Fibroblast of lung (primary cell): Measurements from ENCODE around the gene PPFIBP2. TPM values are rescaled to one million over a fixed set of nuclear protein-coding genes. Genes with fewer than 3 reads are reported as not detected.

Source experiments
- DNase-seq, 2 donors: peaks; one replicate each; pipeline versions ENCODE4 v3.0.0 to v3.0.0-alpha.2; 2010; ENCODE audit warnings: low read depth in 2 of 2
- H2AFZ ChIP-seq: 2 replicates; pipeline ENCODE4 v1.5.1; 2012; ENCODE audit warnings: low read length, control low read depth, inconsistent platforms
- H3K27ac ChIP-seq: 2 replicates; pipeline ENCODE4 v1.5.1; 2011; ENCODE audit warnings: low read length, control low read depth; ENCODE audit not compliant: insufficient read depth
- H3K27me3 ChIP-seq: 2 replicates; pipeline ENCODE4 v1.5.1; 2011; ENCODE audit warnings: mild to moderate bottlenecking, low read length; ENCODE audit not compliant: control insufficient read depth, insufficient read depth
- H3K36me3 ChIP-seq: 2 replicates; pipeline ENCODE4 v1.5.1; 2011; ENCODE audit warnings: low read length; ENCODE audit not compliant: control insufficient read depth, insufficient read depth
- H3K4me1 ChIP-seq: 2 replicates; pipeline ENCODE4 v1.5.1; 2011; ENCODE audit warnings: low read length; ENCODE audit not compliant: control insufficient read depth, insufficient read depth; ENCODE audit errors: extremely low read depth
- H3K4me2 ChIP-seq: 2 replicates; pipeline ENCODE4 v1.5.1; 2011; ENCODE audit warnings: low read length, control low read depth; ENCODE audit not compliant: insufficient read depth; ENCODE audit errors: extremely low read depth
- H3K4me3 ChIP-seq, 4 experiments: fragments of 200-600 bp in 1 of 4; sonication (generic) in 1 of 4; replicated peaks in 1 of 4; 2 replicates each; pipeline ENCODE4 v1.5.1; 2011 to 2016; ENCODE audit warnings: low read length in 4 of 4, low read depth in 3 of 4, mild to moderate bottlenecking in 3 of 4, control low read depth in 2 of 4, inconsistent platforms in 1 of 4, mixed read lengths in 1 of 4; ENCODE audit not compliant: insufficient read depth in 1 of 4; ENCODE audit errors: control extremely low read depth in 1 of 4
- H3K79me2 ChIP-seq: 2 replicates; pipeline ENCODE4 v1.5.1; 2012; ENCODE audit warnings: mild to moderate bottlenecking, low read length, inconsistent platforms; ENCODE audit not compliant: control insufficient read depth, insufficient read depth
- H3K9ac ChIP-seq: 2 replicates; pipeline ENCODE4 v1.5.1; 2011; ENCODE audit warnings: mild to moderate bottlenecking, low read length, control low read depth; ENCODE audit not compliant: insufficient read depth
- H3K9me3 ChIP-seq: 2 replicates; pipeline ENCODE4 v1.5.1; 2012; ENCODE audit warnings: low read depth, low read length; ENCODE audit not compliant: control insufficient read depth, insufficient read depth
- H4K20me1 ChIP-seq: 2 replicates; pipeline ENCODE4 v1.5.1; 2011; ENCODE audit warnings: low read length; ENCODE audit not compliant: control insufficient read depth, insufficient read depth; ENCODE audit errors: extremely low read depth
- EZH2 ChIP-seq: IDR thresholded peaks from 2 replicates; pipeline ENCODE4 v1.5.1; 2012; ENCODE audit warnings: low read length, control low read depth, mild to moderate bottlenecking; ENCODE audit errors: missing control alignments
- polyA plus RNA-seq, 2 donors: library from polyadenylated mRNA; depleted of rRNA in 1 of 2; stranded (reverse) in 1 of 2; unstranded in 1 of 2; fragments of >200 nt; gene quantifications; 2 replicates each; pipeline ENCODE4 v1.2.1, GENCODE V29; 2011 to 2012; ENCODE audit warnings: missing spikeins in 1 of 2
- total RNA-seq: library from RNA; depleted of rRNA; stranded (reverse); fragments of >200 nt; gene quantifications from 2 replicates; pipeline ENCODE4 v1.2.1, GENCODE V29; 2014
- TF ChIP-seq, protein P1 (sequence below), 2 donors: IDR thresholded peaks in 1 of 2; conservative IDR thresholded peaks in 1 of 2; 1 replicate in 1 of 2; 2 replicates in 1 of 2; pipeline ENCODE4 v1.5.1; 2011 to 2012; ENCODE audit warnings: low read length in 2 of 2, control low read depth in 1 of 2, inconsistent platforms in 1 of 2, low read depth in 1 of 2, mild to moderate bottlenecking in 1 of 2

Gene PPFIBP2
- total and polyA plus RNA-seq, 2 donors (not counting 1 experiment from before 2014, with no cell fraction given), result 11.4 to 38.8 TPM

DNA sequence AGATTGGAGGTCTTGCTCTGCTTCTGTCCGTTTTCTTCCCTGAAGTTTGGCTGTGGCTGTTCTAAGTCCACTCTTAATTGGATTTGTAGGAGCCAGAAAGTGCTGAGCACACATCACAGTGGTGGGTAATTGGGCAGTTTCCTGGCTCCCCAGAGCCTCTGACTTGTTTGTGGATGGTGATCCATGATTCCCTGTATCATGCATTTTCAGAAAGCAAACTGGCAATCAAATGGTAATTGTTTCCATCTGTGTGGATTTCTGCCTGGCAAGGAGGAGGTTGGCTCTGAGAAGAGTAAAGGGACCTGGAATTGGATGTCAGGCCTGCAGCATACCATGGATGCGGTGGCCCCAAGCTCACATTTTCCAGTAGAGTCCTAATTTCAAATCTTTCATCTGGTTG is 49.5 kb downstream of the PPFIBP2 start:
- Histone ChIP-seq H3K9ac (no peak overlapping the region), H3K27ac (no peak overlapping the region)
- no peak for DNase-seq

DNA sequence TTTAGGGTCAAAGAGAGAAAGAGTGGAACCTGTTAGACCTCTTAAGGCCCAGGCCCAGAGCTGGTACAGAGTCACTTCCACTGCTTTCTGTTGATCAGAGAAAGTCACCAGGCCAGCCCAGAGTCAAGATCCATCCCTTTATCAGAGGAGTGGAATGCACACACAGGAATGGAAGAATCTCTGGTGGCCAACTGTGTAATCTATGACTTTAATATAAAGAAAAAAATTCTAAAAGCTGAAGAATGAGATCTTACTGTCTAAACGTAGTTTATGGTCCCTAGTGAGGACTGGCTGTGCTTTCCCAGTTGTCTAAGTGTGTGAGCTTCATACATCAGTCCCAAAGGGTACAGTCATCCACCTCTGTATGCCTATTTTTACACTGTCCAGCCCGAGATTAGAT is 51.0 kb downstream of the PPFIBP2 start:
- Histone ChIP-seq H3K9me3 (no peaks in the 10 kb centered on the region), H4K20me1 (no peaks in the 10 kb centered on the region), H3K36me3 (no peaks in the 10 kb centered on the region), H3K4me1 (no peaks in the 10 kb centered on the region), H3K27ac (no peak overlapping the region), H3K27me3 (no peaks in the 10 kb centered on the region), H3K4me2 (no peak overlapping the region), H3K79me2 (no peaks in the 10 kb centered on the region), H3K4me3 (no peak overlapping the region), H2AFZ (no peak overlapping the region), H3K9ac (no peak overlapping the region)
- TF ChIP-seq, protein P1, sequence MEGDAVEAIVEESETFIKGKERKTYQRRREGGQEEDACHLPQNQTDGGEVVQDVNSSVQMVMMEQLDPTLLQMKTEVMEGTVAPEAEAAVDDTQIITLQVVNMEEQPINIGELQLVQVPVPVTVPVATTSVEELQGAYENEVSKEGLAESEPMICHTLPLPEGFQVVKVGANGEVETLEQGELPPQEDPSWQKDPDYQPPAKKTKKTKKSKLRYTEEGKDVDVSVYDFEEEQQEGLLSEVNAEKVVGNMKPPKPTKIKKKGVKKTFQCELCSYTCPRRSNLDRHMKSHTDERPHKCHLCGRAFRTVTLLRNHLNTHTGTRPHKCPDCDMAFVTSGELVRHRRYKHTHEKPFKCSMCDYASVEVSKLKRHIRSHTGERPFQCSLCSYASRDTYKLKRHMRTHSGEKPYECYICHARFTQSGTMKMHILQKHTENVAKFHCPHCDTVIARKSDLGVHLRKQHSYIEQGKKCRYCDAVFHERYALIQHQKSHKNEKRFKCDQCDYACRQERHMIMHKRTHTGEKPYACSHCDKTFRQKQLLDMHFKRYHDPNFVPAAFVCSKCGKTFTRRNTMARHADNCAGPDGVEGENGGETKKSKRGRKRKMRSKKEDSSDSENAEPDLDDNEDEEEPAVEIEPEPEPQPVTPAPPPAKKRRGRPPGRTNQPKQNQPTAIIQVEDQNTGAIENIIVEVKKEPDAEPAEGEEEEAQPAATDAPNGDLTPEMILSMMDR (conservative IDR thresholded peaks at IDR 0.05 in 1 of 2, IDR thresholded peaks at IDR 0.05 in 1 of 2; ENCODE audit: low read depth in 1 of 2, low read length in 2 of 2), result no peak
- TF ChIP-seq EZH2, result no peak
- DNase-seq, result no peak

More for the DNA sequence above, 49.5 kb downstream of the PPFIBP2 start:
- Histone ChIP-seq H3K4me2 (no peak overlapping the region), H4K20me1 (no peaks in the 10 kb centered on the region), H3K9me3 (no peaks in the 10 kb centered on the region), H3K27me3 (no peaks in the 10 kb centered on the region), H3K36me3 (no peaks in the 10 kb centered on the region), H3K4me1 (no peaks in the 10 kb centered on the region), H3K79me2 (no peaks in the 10 kb centered on the region), H3K4me3 (no peak overlapping the region), H2AFZ (no peak overlapping the region)
- TF ChIP-seq, protein P1 (conservative IDR thresholded peaks at IDR 0.05 in 1 of 2, IDR thresholded peaks at IDR 0.05 in 1 of 2; ENCODE audit: low read depth in 1 of 2, low read length in 2 of 2), result no peak
- TF ChIP-seq EZH2, result no peak

DNA sequence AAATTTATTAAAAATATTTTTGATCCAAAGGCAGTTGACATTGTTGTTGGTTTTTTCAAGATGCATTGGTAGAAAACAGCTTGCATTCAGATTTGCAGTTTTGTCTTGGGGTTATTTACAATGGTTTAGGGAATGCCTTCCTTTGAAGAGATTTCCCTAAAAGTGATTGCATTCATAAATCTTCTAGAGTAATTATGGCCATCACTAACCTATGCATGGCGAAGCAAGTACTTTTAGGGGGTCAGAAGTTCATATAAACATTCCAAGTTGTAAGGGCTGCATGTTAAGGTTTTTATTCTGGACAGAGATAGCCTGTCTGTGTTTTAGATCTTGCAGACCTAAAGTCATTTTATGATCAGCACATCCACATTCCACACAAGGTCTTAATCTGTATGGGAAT is 53.5 kb downstream of the PPFIBP2 start:
- Histone ChIP-seq H3K36me3 (no peaks in the 10 kb centered on the region), H3K27me3 (peaks cover 2% of the 10 kb centered on the region)

More for the DNA sequence above, 53.5 kb downstream of the PPFIBP2 start:
- no peak for DNase-seq
- no peaks in the 10 kb centered on the region for H3K9me3 ChIP-seq
- H3K4me2 ChIP-seq, result no peak overlapping the region
- H3K4me1 ChIP-seq, result peaks cover 5% of the 10 kb centered on the region
- H4K20me1 ChIP-seq, result no peaks in the 10 kb centered on the region
- H3K79me2 ChIP-seq, result no peaks in the 10 kb centered on the region
- no peak overlapping the region for H3K4me3 ChIP-seq
- H3K27ac ChIP-seq, result no peak overlapping the region
- TF ChIP-seq, protein P1 (conservative IDR thresholded peaks at IDR 0.05 in 1 of 2, IDR thresholded peaks at IDR 0.05 in 1 of 2; ENCODE audit: low read depth in 1 of 2, low read length in 2 of 2), result no peak
- no peak for TF ChIP-seq EZH2
- H3K9ac ChIP-seq, result no peak overlapping the region
- no peak overlapping the region for H2AFZ ChIP-seq
